GM18498 (cell line): ENCODE data around the gene OGA.
A peak's percentile ranks its signal among the peaks of the same experiment; 100 is the strongest.
"Not testable (repeated sequence)": the region's sequence is repeated elsewhere in the genome, so short reads cannot be mapped to it uniquely, and the experiment has no call there.

Source experiments
- ATAC-seq: cut with Tn5 transposase; IDR thresholded peaks from one replicate; pipeline ENCODE4 v1.9.1; 2021; ENCODE audit warnings: mild to moderate bottlenecking, moderate library complexity; ENCODE audit not compliant: unreplicated experiment

The OGA gene

DNA sequence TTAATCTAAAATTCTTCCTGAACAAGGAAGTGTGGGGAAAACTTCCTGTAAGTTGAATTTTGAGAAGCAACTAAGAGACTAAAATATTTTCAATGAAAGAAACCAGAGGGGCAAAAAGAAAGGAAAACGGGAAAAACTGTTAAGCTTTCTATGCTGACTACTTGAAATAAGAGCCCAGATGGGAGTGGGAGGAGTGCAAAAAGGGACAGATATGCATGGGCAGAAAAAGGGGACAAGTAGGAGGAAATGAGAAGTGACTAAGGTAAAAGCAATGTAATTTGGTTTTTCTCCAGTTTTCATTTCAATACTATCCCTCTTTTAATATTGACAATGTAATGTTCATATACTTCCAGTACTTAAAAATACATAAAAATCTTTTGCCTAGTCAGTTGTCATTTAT, 11.1 kb downstream of the OGA start:
- no peak for ATAC-seq

DNA sequence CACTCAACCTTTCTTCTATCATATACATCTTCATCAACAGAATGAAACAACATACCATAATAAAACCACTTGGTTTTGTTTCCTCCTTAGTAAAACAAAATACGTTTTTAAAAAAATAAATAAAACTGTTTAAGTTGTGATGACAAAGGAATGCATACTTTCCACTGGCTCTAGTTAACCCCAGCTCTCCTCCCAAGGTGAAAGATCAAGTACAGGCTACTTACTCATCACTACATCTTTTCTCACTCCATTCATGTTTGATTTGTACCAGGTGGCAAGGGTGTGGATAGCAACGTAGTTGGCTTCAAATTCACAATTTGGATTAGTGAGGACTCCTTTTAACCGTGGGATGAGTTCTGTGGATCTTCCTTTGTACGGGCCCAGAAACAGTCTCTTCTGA, 14.7 kb downstream of the OGA start:
- ATAC-seq: no peak

DNA sequence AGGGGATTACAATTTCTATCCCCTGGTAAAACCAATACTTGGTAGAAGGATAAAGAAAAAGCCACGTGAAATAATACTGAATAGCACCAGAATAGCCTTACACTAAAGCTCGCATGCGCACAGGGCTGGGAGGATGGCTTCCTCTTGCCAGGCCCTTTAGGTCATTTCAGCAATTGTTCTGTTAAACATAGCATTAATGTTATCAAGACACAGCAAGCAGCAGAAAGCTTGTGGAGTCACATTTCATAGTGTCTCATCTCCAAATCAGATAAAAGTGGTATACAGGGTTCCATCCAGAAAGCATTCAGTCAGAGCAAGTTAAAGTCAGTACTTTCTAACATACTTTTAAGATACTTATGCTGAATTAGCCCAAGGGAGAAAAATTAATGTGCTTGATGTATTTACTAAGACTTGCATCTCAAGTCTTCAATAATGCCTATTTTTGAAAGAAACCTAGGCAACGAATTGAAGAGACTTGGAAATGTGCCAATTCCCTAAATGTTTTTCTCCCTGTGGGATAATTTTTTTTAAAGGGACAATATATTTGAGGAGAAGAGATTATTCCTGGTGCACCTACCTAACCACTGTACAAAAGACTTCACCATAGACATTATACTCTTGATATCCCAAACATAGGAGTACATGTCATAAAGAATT, 20.7 kb downstream of the OGA start:
- ATAC-seq: no peak

DNA sequence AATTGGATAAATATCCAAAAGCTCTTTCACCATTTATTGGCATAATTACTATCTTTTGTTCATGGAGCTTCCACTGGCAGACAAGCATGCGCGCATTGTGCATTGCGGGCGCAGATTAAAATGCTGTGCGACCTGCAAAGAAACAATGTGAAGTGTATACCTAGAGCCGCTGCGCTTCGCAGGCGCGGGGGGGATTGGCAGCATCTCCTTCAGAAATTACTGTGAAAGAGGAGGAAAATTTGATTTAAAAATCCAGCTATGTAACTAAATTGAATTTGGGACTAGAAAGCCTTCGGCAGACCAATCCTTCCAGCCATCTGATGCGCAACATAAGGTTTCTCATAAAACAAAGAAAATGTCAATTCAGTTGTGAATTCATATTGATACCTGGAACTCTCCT, 24.7 kb downstream of the OGA start:
- ATAC-seq: no peak

DNA sequence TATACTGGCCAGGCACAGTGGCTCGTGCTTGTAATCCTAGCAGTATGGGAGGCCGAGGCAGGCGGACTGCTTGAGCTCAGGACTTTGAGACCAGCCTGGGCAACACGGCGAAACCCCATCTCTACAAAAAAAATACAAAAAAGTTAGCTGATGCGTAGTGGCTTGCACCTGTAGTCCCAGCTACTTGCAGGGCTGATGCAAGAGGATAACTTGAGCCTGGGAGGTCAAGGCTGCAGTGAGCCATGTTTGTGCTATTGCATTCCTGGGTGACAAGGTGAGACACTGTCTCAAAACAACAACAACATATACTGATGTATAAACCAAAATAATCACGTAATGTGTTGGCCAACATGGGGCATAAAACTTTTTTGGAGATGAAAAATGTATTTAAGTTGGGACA, 28.6 kb downstream of the OGA start:
- no peak for ATAC-seq

DNA sequence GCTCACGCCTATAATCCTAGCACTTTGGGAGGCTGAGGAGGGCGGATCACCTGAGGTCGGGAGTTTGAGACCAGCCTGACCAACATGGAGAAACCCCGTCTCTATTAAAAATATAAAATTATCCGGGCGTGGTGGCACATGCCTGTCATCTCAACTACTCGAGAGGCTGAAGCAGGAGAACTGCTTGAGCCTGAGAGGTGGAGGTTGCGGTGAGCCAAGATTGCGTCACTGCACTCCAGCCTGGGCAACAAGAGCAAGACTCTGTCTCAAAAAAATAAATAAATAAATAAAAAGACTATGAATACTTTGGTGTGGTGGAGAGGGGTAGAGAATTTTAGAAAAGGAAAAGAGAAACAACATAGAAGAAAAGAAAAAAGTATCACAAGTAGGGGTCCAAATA, 29.0 kb downstream of the OGA start:
- not testable (repeated sequence) for ATAC-seq

DNA sequence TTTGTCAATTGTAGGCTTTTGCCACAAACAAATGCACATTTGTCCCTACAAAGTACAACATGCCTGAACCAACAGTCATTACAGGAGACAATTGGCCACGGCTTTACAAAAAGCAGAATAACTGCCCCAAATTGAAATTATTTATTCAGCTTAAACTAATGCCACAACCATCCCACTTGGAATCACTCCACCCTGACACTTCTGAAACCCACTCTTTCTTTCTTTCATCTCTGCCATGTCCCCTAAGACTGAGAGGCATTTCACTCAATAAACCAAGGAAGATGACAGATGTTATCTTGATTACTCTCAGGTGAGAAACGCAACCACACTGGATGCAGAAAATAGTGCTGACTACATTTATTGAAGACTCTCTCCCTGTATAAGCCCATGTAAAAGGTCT, 32.4 kb downstream of the OGA start:
- ATAC-seq: no peak

DNA sequence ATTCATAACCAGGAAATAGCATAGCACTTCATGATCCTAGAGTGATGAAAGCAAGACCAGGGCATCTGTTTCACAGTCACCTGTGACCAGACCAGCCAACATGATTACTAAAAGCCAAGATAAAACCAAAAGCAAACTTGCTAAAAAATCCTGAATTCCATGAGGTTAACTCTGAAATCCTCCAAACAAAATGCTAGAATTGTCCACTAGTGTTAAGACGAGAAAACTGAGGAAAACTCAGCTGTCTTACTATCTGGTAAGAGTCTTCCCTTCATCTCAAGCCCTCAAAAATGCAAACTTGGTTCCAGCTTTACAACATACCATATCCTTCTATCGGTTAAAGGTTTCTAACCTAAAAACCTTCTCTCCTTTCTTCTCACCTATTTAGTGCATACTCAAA, 33.7 kb downstream of the OGA start:
- no peak for ATAC-seq

DNA sequence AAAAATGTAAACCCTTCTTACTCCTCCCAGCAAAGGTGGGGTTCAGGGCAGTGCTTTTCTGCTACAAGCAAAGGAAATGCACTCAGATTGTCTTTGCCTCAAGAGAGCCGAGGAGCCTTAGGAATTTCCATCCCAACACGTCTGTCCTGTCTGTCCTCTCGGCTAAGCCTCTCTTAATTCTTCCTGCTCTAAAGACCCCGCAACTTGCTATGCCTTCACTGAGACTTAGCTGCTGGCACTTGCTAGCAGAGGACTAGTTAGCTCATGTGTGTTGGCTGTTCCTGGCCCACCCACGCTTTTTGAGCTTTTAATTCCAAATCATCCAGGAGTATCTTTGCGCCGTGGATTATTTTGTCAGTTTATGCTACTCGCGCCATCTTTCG, 34.5 kb downstream of the OGA start:
- no peak for ATAC-seq

DNA sequence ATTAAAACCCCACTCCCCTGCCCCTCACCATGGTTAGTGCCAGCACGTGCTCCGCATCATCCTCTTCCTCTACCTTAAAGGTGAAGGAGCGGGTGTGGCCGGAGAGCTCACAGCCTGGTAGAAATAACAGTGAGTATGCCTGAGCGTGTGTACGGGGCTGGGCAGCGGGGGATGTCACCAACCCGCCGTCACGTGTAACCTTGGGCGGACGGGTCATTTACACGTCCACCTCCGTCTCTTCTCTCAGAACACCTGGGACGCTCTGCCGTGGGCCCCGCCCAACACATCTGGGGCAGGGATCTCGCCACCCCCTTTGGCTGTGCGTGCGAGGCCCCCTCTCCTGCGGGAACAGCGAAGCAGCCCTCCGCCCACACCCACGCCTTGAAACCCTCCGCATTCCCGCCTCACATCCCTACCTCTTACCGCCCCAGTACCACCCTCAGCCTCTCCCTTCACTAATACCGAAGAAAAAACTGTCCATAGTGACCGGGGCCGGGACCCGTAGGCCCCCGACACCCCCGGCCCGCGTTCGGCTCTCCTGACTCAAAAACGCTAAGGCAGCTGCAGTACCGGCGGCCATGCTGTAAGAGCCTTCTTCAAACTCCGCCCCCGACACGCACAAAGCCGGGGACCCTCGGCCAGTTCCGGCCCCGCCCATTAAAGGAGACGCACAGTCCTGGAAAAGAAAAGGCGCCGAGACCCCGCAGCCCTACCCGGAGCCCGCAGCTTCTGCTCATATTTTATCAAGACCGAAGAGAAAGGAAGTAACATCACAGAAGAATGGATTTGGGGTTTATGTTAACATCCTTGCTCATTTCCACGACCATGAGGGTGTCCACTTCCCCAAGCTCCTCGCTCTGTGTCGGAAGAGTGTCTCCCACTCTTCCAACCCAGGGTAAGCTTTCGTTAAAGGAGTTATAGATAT, 35.2 kb downstream of the OGA start, which contains the start of gene NPM3:
NPM3 (minus strand) TSS at position 636 of the 925 bp plus-strand sequence; CDS start at position 580, 56 bp downstream.
- peak; percentile 66 for ATAC-seq

DNA sequence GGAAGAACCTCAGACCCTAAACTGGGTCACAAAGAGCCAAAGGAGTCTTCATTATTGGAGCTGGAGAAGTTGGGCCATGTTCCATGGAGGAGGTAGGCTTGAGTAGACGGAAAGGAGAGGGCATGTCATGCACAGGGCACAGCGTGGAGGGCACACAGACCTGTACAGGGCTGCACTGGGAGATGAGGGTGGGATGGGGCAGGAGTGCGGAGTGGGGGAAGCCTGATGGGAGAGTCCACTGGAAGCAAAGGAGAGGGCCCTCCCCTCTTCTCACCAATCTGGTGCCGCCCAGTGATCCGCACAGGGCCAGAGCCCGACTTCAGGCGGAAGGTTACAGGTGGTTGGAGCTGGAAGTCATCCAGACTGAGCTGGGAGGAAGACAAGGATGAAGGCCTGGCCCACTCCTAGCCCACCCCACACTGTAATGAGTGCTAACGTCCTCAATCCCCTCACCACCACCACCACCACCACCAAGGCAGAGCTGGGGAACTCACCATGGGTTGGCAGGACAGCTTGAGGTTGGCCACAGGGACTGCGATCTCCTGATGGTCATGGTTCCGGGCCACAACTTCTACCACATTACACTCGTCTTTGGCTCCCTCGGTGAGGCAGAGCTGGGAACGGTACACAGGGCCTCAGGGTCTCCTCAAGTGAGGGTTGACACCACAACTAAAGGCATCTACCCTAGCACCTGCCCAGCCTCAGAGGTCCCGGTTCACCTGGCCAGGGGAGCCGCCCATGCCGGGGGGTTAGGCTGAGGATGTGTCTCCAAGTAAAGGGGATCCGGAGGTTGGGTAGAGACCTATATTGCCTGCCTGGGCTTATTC, 36.0 kb downstream of the OGA start:
- ATAC-seq: no peak

DNA sequence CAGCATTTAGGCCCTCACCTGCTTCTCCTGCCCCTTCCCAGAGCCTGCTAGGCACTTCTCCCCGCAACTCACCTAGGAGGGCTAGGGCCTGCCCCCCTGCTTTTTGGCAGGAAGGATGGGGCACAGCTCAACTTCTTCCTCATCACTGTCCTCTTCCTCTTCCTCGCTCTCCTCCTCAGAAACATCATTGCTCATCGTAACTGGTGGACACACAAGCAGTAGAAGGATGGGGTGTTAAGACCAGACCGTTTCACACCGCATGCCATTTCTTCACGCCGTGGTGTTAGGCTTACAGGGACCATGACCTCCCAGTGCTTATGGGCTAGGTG, 36.6 kb downstream of the OGA start:
- no peak for ATAC-seq

DNA sequence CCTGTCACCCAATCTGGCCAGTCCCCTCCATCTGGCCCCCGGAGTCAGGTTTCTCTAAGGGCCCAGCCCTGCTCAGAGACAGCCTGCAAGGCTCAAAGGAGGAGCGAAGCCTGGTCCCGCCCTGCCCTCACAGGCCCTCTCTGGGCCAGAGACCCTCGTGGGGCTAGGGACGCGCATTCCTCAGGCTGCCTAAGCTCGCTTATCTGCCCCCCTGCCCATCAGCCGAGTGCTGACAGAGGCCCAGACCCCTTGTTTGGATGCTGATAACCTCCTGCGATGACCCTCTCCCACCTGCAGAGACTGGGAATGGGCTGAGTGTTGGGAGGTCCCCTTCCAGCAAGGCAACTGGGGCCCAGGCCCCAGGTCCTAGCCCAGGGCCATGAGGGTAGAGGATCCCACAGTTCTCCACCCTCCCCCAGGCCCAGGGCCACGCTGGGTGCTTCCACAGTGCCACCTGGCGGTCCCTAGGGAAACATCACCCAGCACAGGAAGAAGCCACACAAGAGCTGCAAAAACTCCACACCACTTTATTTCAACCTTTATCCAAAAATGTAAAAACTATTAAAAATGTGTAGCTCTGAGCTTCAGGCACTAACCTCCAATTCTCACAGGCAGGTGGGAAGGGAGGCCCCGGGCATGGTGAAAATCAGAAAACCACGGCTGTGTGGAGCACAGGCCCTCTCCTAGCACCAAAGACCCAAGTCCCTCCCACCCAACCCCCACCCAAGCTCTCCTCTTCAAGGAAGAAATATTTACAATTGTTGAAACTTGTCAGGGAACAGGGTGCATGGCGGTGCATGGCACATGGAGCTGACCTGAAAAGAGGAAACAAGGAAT, 37.2 kb downstream of the OGA start:
- ATAC-seq: peak; percentile 49

DNA sequence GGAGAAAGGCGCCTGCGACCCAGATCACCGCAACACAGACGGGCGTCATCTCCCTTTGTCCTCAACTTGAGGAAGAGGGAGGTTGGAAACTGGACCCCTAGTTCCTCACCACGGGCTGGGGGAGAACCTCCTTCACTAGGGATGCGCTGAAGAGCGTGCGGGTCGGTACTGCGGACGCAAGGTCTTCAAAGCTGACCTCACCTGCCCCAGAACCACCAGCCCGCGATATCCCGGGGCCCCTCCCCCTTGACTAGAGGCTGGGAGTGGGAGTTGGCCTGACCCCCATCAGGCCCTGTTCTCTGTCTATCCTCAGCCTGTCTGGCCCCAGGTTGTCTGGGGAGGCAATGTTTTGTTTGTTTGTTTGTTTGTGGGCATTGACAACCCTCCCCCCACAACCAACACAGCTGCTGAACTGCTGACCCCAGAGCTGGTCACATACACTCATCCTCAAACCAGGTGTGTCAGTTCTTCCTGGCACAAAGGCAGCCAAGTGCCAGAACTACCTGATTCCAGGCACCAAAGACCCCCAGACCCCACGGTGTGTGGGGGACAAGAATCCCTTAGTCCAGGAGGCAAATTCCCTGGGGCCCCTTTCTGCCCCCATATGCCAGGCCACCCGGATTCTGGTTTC, 37.9 kb downstream of the OGA start:
- ATAC-seq: no peak

DNA sequence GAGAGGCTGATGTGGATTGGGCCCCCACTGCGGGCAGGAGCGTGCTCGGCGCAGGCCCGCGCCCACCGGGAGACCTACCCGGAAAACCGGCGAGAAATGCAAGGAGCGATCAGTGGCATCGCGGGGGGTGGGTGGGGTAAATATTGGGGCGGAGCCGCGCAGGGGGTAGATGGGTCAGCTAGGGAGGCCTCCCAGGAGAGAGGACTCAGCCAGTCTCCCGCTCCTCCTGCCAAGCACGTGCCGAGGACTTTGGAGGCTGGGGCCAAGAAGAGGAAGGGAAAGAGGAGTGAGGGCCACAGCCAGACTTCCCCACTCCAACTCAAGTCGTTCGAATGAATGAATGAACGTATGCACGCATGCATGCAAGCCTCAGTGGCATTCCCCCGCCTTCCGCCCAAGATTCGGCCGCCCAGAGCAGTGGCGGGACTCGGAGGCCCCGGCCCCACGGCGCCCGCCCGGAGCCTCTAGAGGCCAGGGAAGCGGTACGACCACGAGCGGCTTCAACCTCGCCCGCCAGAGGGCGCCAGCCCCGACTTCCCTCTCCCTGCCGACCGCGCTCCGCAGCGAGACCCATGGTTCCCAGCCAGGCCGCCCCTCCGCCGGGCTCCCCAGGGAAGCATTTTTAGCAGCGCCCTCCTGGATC, 38.6 kb downstream of the OGA start:
- ATAC-seq: peak; percentile 50

DNA sequence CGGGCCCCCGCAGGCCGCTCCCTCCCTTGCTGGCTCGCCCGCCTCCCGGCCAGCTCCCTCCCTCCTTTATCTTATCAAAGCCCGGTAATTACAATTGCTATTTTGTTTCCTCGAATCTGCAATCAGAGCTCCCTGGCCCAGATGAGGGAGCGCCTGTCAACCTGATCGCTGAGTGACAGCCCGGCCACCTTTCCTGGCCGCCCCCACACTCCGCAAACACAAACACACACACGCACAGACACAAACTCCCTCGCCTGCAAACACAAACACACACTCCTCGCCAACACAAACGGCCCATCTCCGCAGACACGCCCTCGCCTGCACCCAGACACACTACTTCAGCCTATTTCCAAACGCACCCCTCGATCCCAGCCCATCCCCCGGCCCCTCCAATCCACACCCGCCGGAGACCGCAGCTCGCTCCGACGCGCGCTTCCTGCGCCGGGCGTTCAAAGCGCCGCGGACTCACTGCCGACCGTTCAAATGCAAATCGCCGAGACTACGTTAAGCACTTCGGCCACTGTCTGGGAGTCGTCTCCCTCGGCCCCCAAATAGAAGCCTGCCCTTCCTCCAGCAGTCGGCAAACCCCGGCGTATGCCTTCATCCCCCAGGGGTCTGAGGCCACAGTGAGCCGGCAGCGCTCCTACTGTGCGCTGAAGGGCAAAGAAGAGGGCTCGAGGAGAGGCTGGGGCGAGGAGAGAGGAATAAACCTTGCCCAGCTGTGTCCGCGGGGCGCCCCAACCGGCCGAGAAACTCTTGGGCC, 39.3 kb downstream of the OGA start:
- ATAC-seq: no peak

DNA sequence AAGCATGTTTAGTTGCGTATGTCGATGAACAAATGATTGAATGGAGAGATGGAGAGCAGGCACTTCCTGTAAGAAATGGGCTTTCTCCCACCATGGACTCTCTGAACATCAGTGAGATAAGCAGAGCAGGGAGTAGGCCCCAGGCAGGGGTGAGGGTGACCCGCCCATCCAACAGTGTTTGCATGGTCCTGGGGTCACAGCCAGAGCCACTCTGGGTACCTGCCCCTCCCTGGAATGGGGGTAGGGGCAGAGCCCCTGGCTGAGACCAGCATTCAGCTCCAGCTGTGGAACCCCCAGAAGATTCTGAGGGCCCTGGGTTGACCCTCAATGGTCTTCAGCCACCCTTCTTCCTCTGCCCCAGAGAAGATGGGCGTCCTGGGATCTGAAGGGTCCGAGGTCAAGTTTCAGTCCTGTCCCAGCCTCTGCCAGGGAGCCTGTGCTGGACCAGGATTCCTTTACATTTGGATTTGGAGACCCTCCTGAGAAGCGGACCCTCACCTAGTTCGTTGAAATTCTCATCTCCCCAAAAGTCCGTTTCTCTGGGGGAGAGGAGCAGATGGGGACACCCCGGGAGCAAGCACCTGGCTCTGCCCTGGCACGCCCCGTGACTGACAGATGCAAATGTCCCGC, 40.0 kb downstream of the OGA start:
- no peak for ATAC-seq

DNA sequence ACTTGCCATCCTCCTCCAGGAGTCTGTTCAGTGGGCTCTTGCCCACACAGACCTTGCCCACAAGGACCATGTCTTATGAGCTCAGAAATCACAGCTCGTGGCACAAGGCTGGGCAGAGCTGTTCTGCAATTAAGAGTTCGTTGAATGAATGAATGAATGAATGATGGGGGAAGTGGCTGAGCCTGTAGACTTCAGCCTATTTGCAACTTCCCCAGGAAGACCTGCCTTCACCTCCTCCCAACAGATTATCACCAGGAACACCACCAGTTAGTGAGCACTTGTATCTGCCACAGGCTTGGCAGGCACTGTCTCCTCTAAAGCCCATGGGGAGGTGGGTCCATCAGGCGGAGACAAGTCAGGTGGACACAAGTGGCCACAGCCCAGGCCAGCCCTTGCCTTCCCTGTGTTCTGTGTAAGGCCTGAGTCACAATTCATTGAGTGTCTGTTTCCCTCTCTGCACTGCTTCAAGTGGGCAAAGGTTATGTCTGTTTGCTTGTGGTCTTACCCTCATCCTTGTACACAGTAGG, 40.6 kb downstream of the OGA start:
- no peak for ATAC-seq
